CD14-positive monocyte (primary cell): ENCODE results near the gene PLCB3. TPM values are rescaled to one million over a fixed set of nuclear protein-coding genes. Genes with fewer than 3 reads are reported as not detected.

Experiments
- DNase-seq, 3 donors: peaks; one replicate each; pipeline ENCODE4 v3.0.0-alpha.2; 2011 to 2022
- H2AFZ ChIP-seq: 2 replicates; pipeline ENCODE4 v1.6.0; 2012; ENCODE audit warnings: mild to moderate bottlenecking, low read depth, low read length, inconsistent platforms; ENCODE audit not compliant: insufficient read depth, poor library complexity, severe bottlenecking
- H3K27ac ChIP-seq, 2 donors: 1 replicate in 1 of 2; 2 replicates in 1 of 2; pipeline ENCODE4 v1.5.1; 2012 to 2013; ENCODE audit warnings: low read length in 2 of 2, control low read depth in 1 of 2, inconsistent platforms in 1 of 2, low read depth in 1 of 2, mild to moderate bottlenecking in 1 of 2
- H3K27me3 ChIP-seq, 2 donors: one replicate each; pipeline versions ENCODE4 v1.6.0 to v1.6.1; 2011 to 2013; ENCODE audit warnings: low read length in 2 of 2; ENCODE audit not compliant: control insufficient read depth in 2 of 2, insufficient read depth in 2 of 2
- H3K36me3 ChIP-seq, 2 donors: replicated peaks in 1 of 2; 1 replicate in 1 of 2; 2 replicates in 1 of 2; pipeline versions ENCODE4 v1.5.1 to v1.6.1; 2012 to 2013; ENCODE audit warnings: low read length in 2 of 2, control low read depth in 1 of 2, inconsistent platforms in 1 of 2, mild to moderate bottlenecking in 1 of 2; ENCODE audit not compliant: insufficient read depth in 2 of 2, control insufficient read depth in 1 of 2
- H3K4me1 ChIP-seq, 2 donors: 1 replicate in 1 of 2; 2 replicates in 1 of 2; pipeline versions ENCODE4 v1.5.1 to v1.6.1; 2012 to 2013; ENCODE audit warnings: low read length in 2 of 2, control low read depth in 1 of 2, inconsistent platforms in 1 of 2, mild to moderate bottlenecking in 1 of 2, moderate library complexity in 1 of 2; ENCODE audit not compliant: insufficient read depth in 2 of 2, control insufficient read depth in 1 of 2
- H3K4me2 ChIP-seq: replicated peaks from 2 replicates; pipeline ENCODE3; 2012; ENCODE audit warnings: low read length, moderate library complexity, mild to moderate bottlenecking; ENCODE audit not compliant: poor library complexity, severe bottlenecking; ENCODE audit errors: extremely low read depth
- H3K4me3 ChIP-seq, 3 experiments: fragments of 200-600 bp in 1 of 3; sonication (generic) in 1 of 3; replicated peaks in 1 of 3; 1 replicate in 2 of 3; 2 replicates in 1 of 3; pipeline ENCODE4 v1.5.1; 2011 to 2013; ENCODE audit warnings: low read length in 3 of 3, mild to moderate bottlenecking in 3 of 3, control low read depth in 2 of 3, low read depth in 2 of 3, inconsistent platforms in 1 of 3, moderate library complexity in 1 of 3
- H3K79me2 ChIP-seq: 2 replicates; pipeline ENCODE4 v1.6.0; 2012; ENCODE audit warnings: mild to moderate bottlenecking, control low read depth, inconsistent platforms, low read length, moderate library complexity; ENCODE audit not compliant: insufficient read depth
- H3K9ac ChIP-seq: 2 replicates; pipeline ENCODE4 v1.6.0; 2017; ENCODE audit warnings: low read length, mild to moderate bottlenecking; ENCODE audit not compliant: insufficient read depth, poor library complexity, severe bottlenecking
- H3K9me3 ChIP-seq, 2 donors: replicated peaks in 1 of 2; 1 replicate in 1 of 2; 2 replicates in 1 of 2; pipeline versions ENCODE4 v1.5.1 to v1.6.1; 2012 to 2013; ENCODE audit warnings: low read length in 2 of 2, control low read depth in 1 of 2; ENCODE audit not compliant: control insufficient read depth in 1 of 2, insufficient read depth in 1 of 2
- H4K20me1 ChIP-seq: 2 replicates; pipeline ENCODE4 v1.6.0; 2012; ENCODE audit warnings: mild to moderate bottlenecking, low read length, control low read depth, moderate library complexity; ENCODE audit not compliant: insufficient read depth
- H3K27ac Mint-ChIP-seq, 7 donors: one replicate each; pipeline ENCODE4 v1.8.0; 2020; ENCODE audit warnings: mild to moderate bottlenecking in 7 of 7, mixed read lengths in 7 of 7, moderate library complexity in 6 of 7, inconsistent platforms in 2 of 7
- H3K27me3 Mint-ChIP-seq, 3 donors: one replicate each; pipeline ENCODE4 v1.8.0; 2021 to 2022; ENCODE audit warnings: low read depth in 3 of 3, mild to moderate bottlenecking in 3 of 3, mixed read lengths in 3 of 3, moderate library complexity in 3 of 3, inconsistent platforms in 1 of 3
- H3K36me3 Mint-ChIP-seq, 2 donors: one replicate each; pipeline ENCODE4 v1.8.0; 2020; ENCODE audit warnings: mixed read lengths in 2 of 2, inconsistent platforms in 1 of 2, mild to moderate bottlenecking in 1 of 2
- H3K4me1 Mint-ChIP-seq: one replicate; pipeline ENCODE4 v1.8.0; 2020; ENCODE audit warnings: mild to moderate bottlenecking, mixed read lengths
- H3K4me3 Mint-ChIP-seq, 2 donors: one replicate each; pipeline ENCODE4 v1.8.0; 2020; ENCODE audit warnings: mild to moderate bottlenecking in 2 of 2, mixed read lengths in 2 of 2, moderate library complexity in 1 of 2
- H3K9me3 Mint-ChIP-seq, 7 donors: one replicate each; pipeline ENCODE4 v1.8.0; 2020 to 2022; ENCODE audit warnings: mixed read lengths in 7 of 7, mild to moderate bottlenecking in 6 of 7, moderate library complexity in 6 of 7, inconsistent platforms in 2 of 7
- CTCF ChIP-seq: fragments of 200-600 bp; IDR thresholded peaks from one replicate; pipeline ENCODE4 v1.8.0; 2022; ENCODE audit warnings: antibody characterized with exemption, mild to moderate bottlenecking
- WGBS: methylation state at CpG from one replicate; pipeline ENCODE4 v1.1.5; 2013; ENCODE audit warnings: missing lambda C conversion rate; ENCODE audit not compliant: insufficient coverage; 5-methylcytosine and 5-hydroxymethylcytosine counted together
- intact Hi-C, 2 donors: fragments of 100-400 bp; cut with micrococcal nuclease; formaldehyde crosslinking; loops; one replicate each; pipeline versions ENCODE4 v1.15.0 to v1.15.1; 2023
- polyA plus RNA-seq, 3 donors: library from polyadenylated mRNA; depleted of rRNA in 1 of 3; unstranded in 2 of 3; stranded (reverse) in 1 of 3; fragments of 300-500 nt in 2 of 3; fragments of >200 nt in 1 of 3; fragmentation: Illumina TruSeq in 2 of 3; gene quantifications; 1 replicate in 2 of 3; 2 replicates in 1 of 3; pipeline ENCODE4 v1.2.3, GENCODE V29; 2012 to 2021

Gene PLCB3
- polyA plus RNA-seq, 3 donors, result 1.1 to 17.8 (median 1.4) TPM

- Histone ChIP-seq H3K9ac (no peak overlapping the region), H3K4me1 (peaks cover 4 to 6% of the 10 kb centered on the region in 2 donors), H3K4me3 (no peak overlapping the region), H3K9me3 (no peaks in the 10 kb centered on the region), H2AFZ (no peak overlapping the region), H3K27me3 (no peaks in the 10 kb centered on the region), H3K27ac (no peak overlapping the region), H3K36me3 (peaks cover 4 to 25% of the 10 kb centered on the region in 2 donors), H4K20me1 (no peaks in the 10 kb centered on the region), H3K79me2 (peaks cover 5% of the 10 kb centered on the region), H3K4me2 (no peak overlapping the region)
- Mint-ChIP-seq H3K4me1 (peaks cover 10% of the 10 kb centered on the region), H3K4me3 (no peak overlapping the region), H3K9me3 (no peaks in the 10 kb centered on the region), H3K27ac (no peak overlapping the region), H3K36me3 (peaks cover 21 to 40% of the 10 kb centered on the region in 2 donors), H3K27me3 (peaks cover 0 to 1% (median 0%) of the 10 kb centered on the region in 3 donors)
- DNase-seq, result no peak
- intact Hi-C loops, result no loop called here
- WGBS, result 99% methylated on average over 8 of the region's 17 CpGs
- TF ChIP-seq CTCF, result no peak
Observed at GRCh38 chr11:64276653-64277431, 25.5 kb downstream of the PLCB3 start.

- Mint-ChIP-seq H3K4me3 (no peak overlapping the region), H3K9me3 (no peaks in the 10 kb centered on the region), H3K36me3 (peaks cover 27 to 43% of the 10 kb centered on the region in 2 donors), H3K4me1 (peaks cover 10% of the 10 kb centered on the region), H3K27me3 (peaks cover 0 to 1% (median 0%) of the 10 kb centered on the region in 3 donors), H3K27ac (peak overlapping the region in 1 of 7 donors; percentile 39)
- Histone ChIP-seq H2AFZ (no peak overlapping the region), H3K4me2 (no peak overlapping the region), H3K79me2 (no peaks in the 10 kb centered on the region), H3K9ac (no peak overlapping the region), H3K27me3 (no peaks in the 10 kb centered on the region), H3K27ac (no peak overlapping the region), H3K9me3 (no peaks in the 10 kb centered on the region), H3K36me3 (peaks cover 4 to 25% of the 10 kb centered on the region in 2 donors), H3K4me1 (peaks cover 3 to 6% of the 10 kb centered on the region in 2 donors), H4K20me1 (no peaks in the 10 kb centered on the region), H3K4me3 (no peak overlapping the region)
- intact Hi-C loops, result no loop called here
- no peak for DNase-seq
- 98% methylated on average over 7 of the region's 8 CpGs for WGBS
- TF ChIP-seq CTCF, result no peak
Observed at GRCh38 chr11:64278576-64279190, 27.4 kb downstream of the PLCB3 start.
